GM18870 (cell line): ENCODE measurements around the gene LRP2BP.
"Not testable (repeated sequence)": the region's sequence is repeated elsewhere in the genome, so short reads cannot be mapped to it uniquely, and the experiment has no call there.

Experiments
- ATAC-seq: cut with Tn5 transposase; IDR thresholded peaks from one replicate; pipeline ENCODE4 v1.9.1; 2021; ENCODE audit warnings: moderate library complexity; ENCODE audit not compliant: unreplicated experiment

The LRP2BP gene

GRCh38 chr4:185329879-185330510, 65.7 kb downstream of the LRP2BP start:
- not testable (repeated sequence) for ATAC-seq

- ATAC-seq = no peak
These were observed 67.1 kb downstream of the LRP2BP start for GRCh38 chr4:185328586-185328985.

GRCh38 chr4:185325721-185326120, 70.0 kb downstream of the LRP2BP start:
- ATAC-seq = not testable (repeated sequence)

- not testable (repeated sequence) for ATAC-seq
These were observed 71.4 kb downstream of the LRP2BP start for GRCh38 chr4:185324361-185324760.

GRCh38 chr4:185323606-185324005, 72.1 kb downstream of the LRP2BP start:
- ATAC-seq = no peak

- no peak for ATAC-seq
These were observed 72.9 kb downstream of the LRP2BP start for GRCh38 chr4:185322803-185323202.

GRCh38 chr4:185318679-185319078, 77.0 kb downstream of the LRP2BP start:
- ATAC-seq = no peak

- ATAC-seq = no peak
These were observed 77.8 kb downstream of the LRP2BP start for GRCh38 chr4:185317880-185318279.

- not testable (repeated sequence) for ATAC-seq
These were observed 78.3 kb downstream of the LRP2BP start for GRCh38 chr4:185317462-185317861.
